SKM-1 (cell line): ENCODE measurements around the gene MMS22L.

Experiments
- DNase-seq: peaks from one replicate; lab custom pipeline; 2025; ENCODE audit not compliant: unreplicated experiment; lab: John Stamatoyannopoulos, UW

The MMS22L gene

GRCh38 chr6:97282726-97283617, at the start of gene MMS22L:
MMS22L (minus strand) TSS chr6:97283216; CDS start chr6:97282477, 739 bp downstream.
- peak; percentile 72 for DNase-seq

- DNase-seq, result no peak
Measured at GRCh38 chr6:97322811-97323210, 39.8 kb upstream of the MMS22L start.

GRCh38 chr6:97322226-97322625, 39.2 kb upstream of the MMS22L start:
- no peak for DNase-seq

GRCh38 chr6:97316978-97317377, 34.0 kb upstream of the MMS22L start:
- DNase-seq, result no peak

GRCh38 chr6:97312241-97312640, 29.2 kb upstream of the MMS22L start:
- DNase-seq, result no peak

- no peak for DNase-seq
Measured at GRCh38 chr6:97306544-97307320, 23.7 kb upstream of the MMS22L start.

- no peak for DNase-seq
Measured at GRCh38 chr6:97305414-97306066, 22.5 kb upstream of the MMS22L start.

- DNase-seq, result no peak
Measured at GRCh38 chr6:97304701-97305100, 21.7 kb upstream of the MMS22L start.

- DNase-seq, result no peak
Measured at GRCh38 chr6:97294451-97294850, 11.4 kb upstream of the MMS22L start.

GRCh38 chr6:97293198-97293696, 10.2 kb upstream of the MMS22L start:
- no peak for DNase-seq

- no peak for DNase-seq
Measured at GRCh38 chr6:97292671-97293070, 9.7 kb upstream of the MMS22L start.

- DNase-seq, result no peak
Measured at GRCh38 chr6:97291896-97292295, 8.9 kb upstream of the MMS22L start.

GRCh38 chr6:97289332-97289731, 6.3 kb upstream of the MMS22L start:
- no peak for DNase-seq

GRCh38 chr6:97288188-97288587, 5.2 kb upstream of the MMS22L start:
- DNase-seq, result no peak

GRCh38 chr6:97282238-97282725, 734 bp downstream of the MMS22L start:
- no peak for DNase-seq

GRCh38 chr6:97280766-97281165, 2.2 kb downstream of the MMS22L start:
- DNase-seq, result no peak

GRCh38 chr6:97275804-97276203, 7.2 kb downstream of the MMS22L start:
- DNase-seq, result no peak

- DNase-seq, result no peak
Measured at GRCh38 chr6:97269821-97270220, 13.2 kb downstream of the MMS22L start.

- no peak for DNase-seq
Measured at GRCh38 chr6:97262676-97263075, 20.3 kb downstream of the MMS22L start.

- no peak for DNase-seq
Measured at GRCh38 chr6:97246842-97247241, 36.2 kb downstream of the MMS22L start.

- DNase-seq, result no peak
Measured at GRCh38 chr6:97240222-97240621, 42.8 kb downstream of the MMS22L start.
